HEK293 (cell line): ENCODE data around the gene SYNC.

Source experiments
- CTCF ChIA-PET: fragments of 350-600 bp; formaldehyde crosslinking; extraction: SDS; loops from one replicate; lab custom pipeline; 2021; ENCODE audit warnings: antibody characterized with exemption; lab: Yijun Ruan, JAX
- POLR2A ChIA-PET: fragments of 300-600 bp; formaldehyde crosslinking; extraction: SDS; loops from one replicate; lab custom pipeline; 2020; ENCODE audit warnings: antibody characterized with exemption, inconsistent platforms; lab: Yijun Ruan, JAX
- H3K27ac ChIP-seq: fragments of 200-500 bp; sonication (Bioruptor generic); 2 replicates; pipeline ENCODE4 v1.5.1; 2014; ENCODE audit warnings: low read depth, low read length, control low read depth, inconsistent platforms; ENCODE audit errors: extremely low read depth
- H3K36me3 ChIP-seq, 2 experiments: fragments of 200-500 bp in 1 of 2; sonication (Bioruptor generic) in 1 of 2; 1 replicate in 1 of 2; 2 replicates in 1 of 2; pipeline ENCODE4 v1.5.1; 2014 to 2017; ENCODE audit warnings: inconsistent platforms in 2 of 2, low read length in 2 of 2; ENCODE audit not compliant: control insufficient read depth in 2 of 2, insufficient read depth in 1 of 2
- H3K4me1 ChIP-seq: fragments of 200-500 bp; sonication (Bioruptor generic); 2 replicates; pipeline ENCODE4 v1.5.1; 2014; ENCODE audit warnings: mild to moderate bottlenecking, low read length, inconsistent platforms; ENCODE audit not compliant: control insufficient read depth, insufficient read depth
- H3K4me3 ChIP-seq: 2 replicates; pipeline ENCODE4 v1.5.1; 2011; ENCODE audit warnings: low read depth, mild to moderate bottlenecking, control low read depth, low read length, moderate library complexity
- H3K9me3 ChIP-seq: fragments of 200-500 bp; sonication (Bioruptor generic); 2 replicates; pipeline ENCODE4 v1.5.1; 2014; ENCODE audit warnings: low read depth, low read length, inconsistent platforms; ENCODE audit not compliant: control insufficient read depth, insufficient read depth
- EGR2 ChIP-seq: fragments of 450-650 bp; formaldehyde crosslinking; IDR thresholded peaks from 2 replicates; pipeline ENCODE4 v1.5.1; 2016; ENCODE audit warnings: low read depth, missing biosample characterization, missing genetic modification characterization
- HOXD13 ChIP-seq: sonication (generic); formaldehyde crosslinking; IDR thresholded peaks from 2 replicates; pipeline ENCODE4 v1.8.0; 2022; ENCODE audit warnings: missing genetic modification reagents, borderline replicate concordance
- IKZF3 ChIP-seq: fragments of 450-650 bp; IDR thresholded peaks from 2 replicates; pipeline ENCODE4 v1.5.0; 2018; ENCODE audit warnings: missing biosample characterization, mild to moderate bottlenecking, missing genetic modification characterization, moderate library complexity
- MZF1 ChIP-seq: fragments of 450-650 bp; formaldehyde crosslinking; IDR thresholded peaks from 2 replicates; pipeline ENCODE4 v1.5.1; 2017; ENCODE audit warnings: missing biosample characterization, missing genetic modification characterization, borderline replicate concordance
- OVOL3 ChIP-seq: fragments of 450-650 bp; formaldehyde crosslinking; IDR thresholded peaks from 2 replicates; pipeline ENCODE4 v1.5.1; 2016; ENCODE audit warnings: missing biosample characterization, missing genetic modification characterization
- SP2 ChIP-seq: fragments of 450-650 bp; formaldehyde crosslinking; IDR thresholded peaks from 2 replicates; pipeline ENCODE4 v1.5.1; 2016; ENCODE audit warnings: missing biosample characterization, missing genetic modification characterization
- TCF7L2 ChIP-seq: IDR thresholded peaks from 2 replicates; pipeline ENCODE4 v1.6.1; 2011; ENCODE audit warnings: low read depth, mild to moderate bottlenecking, inconsistent platforms, low read length, moderate library complexity, borderline replicate concordance
- TRIM28 ChIP-seq: IDR thresholded peaks from 2 replicates; pipeline ENCODE4 v1.6.1; 2011; ENCODE audit warnings: low read length, control low read depth, borderline replicate concordance
- ZFHX2 ChIP-seq: fragments of 450-650 bp; formaldehyde crosslinking; conservative IDR thresholded peaks from 2 replicates; pipeline ENCODE4 v1.5.1; 2016; ENCODE audit warnings: missing biosample characterization, missing genetic modification characterization
- ZFP69B ChIP-seq: fragments of 450-650 bp; formaldehyde crosslinking; IDR thresholded peaks from 2 replicates; pipeline ENCODE4 v1.5.1; 2016; ENCODE audit warnings: missing biosample characterization, missing genetic modification characterization
- ZNF155 ChIP-seq: fragments of 450-650 bp; formaldehyde crosslinking; IDR thresholded peaks from 2 replicates; pipeline ENCODE4 v1.5.1; 2016; ENCODE audit warnings: missing biosample characterization, missing genetic modification characterization
- ZNF157 ChIP-seq: fragments of 450-650 bp; formaldehyde crosslinking; IDR thresholded peaks from 2 replicates; pipeline ENCODE4 v1.5.1; 2016; ENCODE audit warnings: missing biosample characterization, missing genetic modification characterization
- ZNF211 ChIP-seq: fragments of 450-650 bp; formaldehyde crosslinking; IDR thresholded peaks from 2 replicates; pipeline ENCODE4 v1.5.1; 2016; ENCODE audit warnings: low read depth, missing biosample characterization, missing genetic modification characterization
- ZNF221 ChIP-seq: fragments of 450-650 bp; formaldehyde crosslinking; IDR thresholded peaks from 2 replicates; pipeline ENCODE4 v1.5.1; 2017; ENCODE audit warnings: missing biosample characterization, missing genetic modification characterization, borderline replicate concordance
- ZNF274 ChIP-seq, 2 experiments: fragments of 200-500 bp in 1 of 2; fragments of 450-650 bp in 1 of 2; sonication (Bioruptor generic) in 1 of 2; formaldehyde crosslinking in 1 of 2; IDR thresholded peaks; 2 replicates each; pipeline versions ENCODE4 v1.5.1 to v1.6.1; 2014 to 2016; ENCODE audit warnings: borderline replicate concordance in 1 of 2, inconsistent platforms in 1 of 2, low read length in 1 of 2, missing biosample characterization in 1 of 2, missing genetic modification characterization in 1 of 2
- ZNF350 ChIP-seq: fragments of 450-650 bp; formaldehyde crosslinking; IDR thresholded peaks from 2 replicates; pipeline ENCODE4 v1.5.0; 2017; ENCODE audit warnings: missing biosample characterization, mild to moderate bottlenecking, missing genetic modification characterization
- ZNF366 ChIP-seq: fragments of 450-650 bp; formaldehyde crosslinking; conservative IDR thresholded peaks from 2 replicates; pipeline ENCODE4 v1.5.1; 2016; ENCODE audit warnings: missing biosample characterization, missing genetic modification characterization
- ZNF391 ChIP-seq: fragments of 450-650 bp; formaldehyde crosslinking; IDR thresholded peaks from 2 replicates; pipeline ENCODE4 v1.5.1; 2016; ENCODE audit warnings: low read depth, missing biosample characterization, missing genetic modification characterization, borderline replicate concordance
- ZNF433 ChIP-seq: fragments of 450-650 bp; formaldehyde crosslinking; IDR thresholded peaks from 2 replicates; pipeline ENCODE4 v1.5.1; 2016; ENCODE audit warnings: missing biosample characterization, missing genetic modification characterization, low read depth
- ZNF558 ChIP-seq: fragments of 450-650 bp; formaldehyde crosslinking; IDR thresholded peaks from 2 replicates; pipeline ENCODE4 v1.5.1; 2016; ENCODE audit warnings: missing biosample characterization, missing genetic modification characterization
- ZNF596 ChIP-seq: fragments of 450-650 bp; IDR thresholded peaks from 2 replicates; pipeline ENCODE4 v1.5.0; 2018; ENCODE audit warnings: missing biosample characterization, mild to moderate bottlenecking, missing genetic modification characterization, moderate library complexity
- ZNF629 ChIP-seq: fragments of 450-650 bp; formaldehyde crosslinking; IDR thresholded peaks from 2 replicates; pipeline ENCODE4 v1.5.1; 2017; ENCODE audit warnings: missing biosample characterization, missing genetic modification characterization
- ZNF658 ChIP-seq: fragments of 450-650 bp; formaldehyde crosslinking; IDR thresholded peaks from 2 replicates; pipeline ENCODE4; 2016; ENCODE audit warnings: missing biosample characterization, missing genetic modification characterization
- ZNF677 ChIP-seq: fragments of 450-650 bp; IDR thresholded peaks from 2 replicates; pipeline ENCODE4 v1.5.0; 2018; ENCODE audit warnings: missing biosample characterization, mild to moderate bottlenecking, missing genetic modification characterization, moderate library complexity
- ZNF837 ChIP-seq: fragments of 450-650 bp; formaldehyde crosslinking; IDR thresholded peaks from 2 replicates; pipeline ENCODE4 v1.5.1; 2016; ENCODE audit warnings: missing biosample characterization, missing genetic modification characterization
- ZSCAN23 ChIP-seq: fragments of 450-650 bp; formaldehyde crosslinking; IDR thresholded peaks from 2 replicates; pipeline ENCODE4 v1.5.1; 2016; ENCODE audit warnings: missing biosample characterization, missing genetic modification characterization
- TF ChIP-seq, protein P1 (sequence below): fragments of 450-650 bp; formaldehyde crosslinking; IDR thresholded peaks from 2 replicates; pipeline ENCODE4 v1.5.1; 2016; ENCODE audit warnings: missing biosample characterization, missing genetic modification characterization
- TF ChIP-seq, protein P2 (sequence below): fragments of 450-650 bp; formaldehyde crosslinking; IDR thresholded peaks from 2 replicates; pipeline ENCODE4 v1.5.1; 2016; ENCODE audit warnings: missing biosample characterization, missing genetic modification characterization, borderline replicate concordance
- TF ChIP-seq, protein P3 (sequence below): fragments of 450-650 bp; formaldehyde crosslinking; IDR thresholded peaks from 2 replicates; pipeline ENCODE4 v1.5.1; 2016; ENCODE audit warnings: missing biosample characterization, missing genetic modification characterization
- TF ChIP-seq, protein P4 (sequence below): fragments of 450-650 bp; formaldehyde crosslinking; IDR thresholded peaks from 2 replicates; pipeline ENCODE4 v1.5.1; 2017; ENCODE audit warnings: missing biosample characterization, missing genetic modification characterization
- TF ChIP-seq, protein P5 (sequence below): fragments of 450-650 bp; formaldehyde crosslinking; IDR thresholded peaks from 2 replicates; pipeline ENCODE4 v1.5.1; 2017; ENCODE audit warnings: missing biosample characterization, missing genetic modification characterization

The SYNC gene

DNA sequence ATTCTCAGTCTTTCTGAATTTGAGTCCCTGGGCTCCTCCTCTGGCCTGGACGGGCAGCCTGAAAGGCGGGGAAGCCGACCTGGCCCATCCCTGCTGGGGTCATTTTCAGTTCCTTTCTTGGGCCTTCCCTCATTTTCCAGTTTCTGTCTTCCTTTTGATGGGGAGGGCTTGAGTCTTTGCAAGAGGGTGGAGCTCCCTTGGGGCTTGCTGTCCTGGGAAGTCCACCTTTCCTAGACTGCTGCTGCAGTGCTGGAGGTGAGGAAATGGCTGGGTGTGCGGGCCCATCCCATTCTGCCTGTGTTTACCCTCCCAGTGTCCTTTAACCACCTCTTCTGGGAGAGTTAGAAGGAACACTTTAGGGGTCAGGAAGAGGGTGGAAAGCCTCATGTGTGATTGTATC is 40.4 kb upstream of the SYNC start:
- Histone ChIP-seq H3K36me3 (peaks cover 0 to 13% of the 10 kb centered on the region in 2 experiments; a peak in 2 of 3 replicates), H3K4me3 (peak overlapping the region; percentile 69), H3K27ac (no peak overlapping the region), H3K9me3 (no peaks in the 10 kb centered on the region), H3K4me1 (no peaks in the 10 kb centered on the region; the same call in 1 of the 2 replicates)
- POLR2A ChIA-PET: interaction anchor here (1.8 kb wide), 1 partner anchor 30 kb away, joined by 9 read pairs; no protein-coding TSS in a partner anchor
- CTCF ChIA-PET: interaction anchor here (0.6 to 1.3 kb wide), 7 partner anchors 9 to 55 kb away, joined by 3 to 6 read pairs (median 3); no protein-coding TSS in a partner anchor
- TF ChIP-seq, protein P1, sequence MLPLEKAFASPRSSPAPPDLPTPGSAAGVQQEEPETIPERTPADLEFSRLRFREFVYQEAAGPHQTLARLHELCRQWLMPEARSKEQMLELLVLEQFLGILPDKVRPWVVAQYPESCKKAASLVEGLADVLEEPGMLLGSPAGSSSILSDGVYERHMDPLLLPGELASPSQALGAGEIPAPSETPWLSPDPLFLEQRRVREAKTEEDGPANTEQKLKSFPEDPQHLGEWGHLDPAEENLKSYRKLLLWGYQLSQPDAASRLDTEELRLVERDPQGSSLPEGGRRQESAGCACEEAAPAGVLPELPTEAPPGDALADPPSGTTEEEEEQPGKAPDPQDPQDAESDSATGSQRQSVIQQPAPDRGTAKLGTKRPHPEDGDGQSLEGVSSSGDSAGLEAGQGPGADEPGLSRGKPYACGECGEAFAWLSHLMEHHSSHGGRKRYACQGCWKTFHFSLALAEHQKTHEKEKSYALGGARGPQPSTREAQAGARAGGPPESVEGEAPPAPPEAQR (tag by site-specific recombination): no peak
- peak; percentile 63; the same call in 1 of the 2 replicates for TF ChIP-seq IKZF3 (tag by site-specific recombination)
- TF ChIP-seq OVOL3: no peak
- 0 out of 2 replicates have a peak, but pooled peaks have one; percentile 10 for TF ChIP-seq ZNF366 (tag by site-specific recombination)
- no peak for TF ChIP-seq ZNF433 (tag by site-specific recombination)
- TF ChIP-seq ZNF837: no peak
- no peak for TF ChIP-seq ZSCAN23 (tag by site-specific recombination)
- no peak for TF ChIP-seq ZNF274 (IDR thresholded peaks at IDR 0.05; ENCODE audit: low read length)
- TF ChIP-seq ZNF274 (tag by site-specific recombination; IDR thresholded peaks at IDR 0.05; ENCODE audit: borderline replicate concordance): no peak
- TF ChIP-seq, protein P2, sequence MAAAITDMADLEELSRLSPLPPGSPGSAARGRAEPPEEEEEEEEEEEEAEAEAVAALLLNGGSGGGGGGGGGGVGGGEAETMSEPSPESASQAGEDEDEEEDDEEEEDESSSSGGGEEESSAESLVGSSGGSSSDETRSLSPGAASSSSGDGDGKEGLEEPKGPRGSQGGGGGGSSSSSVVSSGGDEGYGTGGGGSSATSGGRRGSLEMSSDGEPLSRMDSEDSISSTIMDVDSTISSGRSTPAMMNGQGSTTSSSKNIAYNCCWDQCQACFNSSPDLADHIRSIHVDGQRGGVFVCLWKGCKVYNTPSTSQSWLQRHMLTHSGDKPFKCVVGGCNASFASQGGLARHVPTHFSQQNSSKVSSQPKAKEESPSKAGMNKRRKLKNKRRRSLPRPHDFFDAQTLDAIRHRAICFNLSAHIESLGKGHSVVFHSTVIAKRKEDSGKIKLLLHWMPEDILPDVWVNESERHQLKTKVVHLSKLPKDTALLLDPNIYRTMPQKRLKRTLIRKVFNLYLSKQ (tag by site-specific recombination): no peak
- TF ChIP-seq, protein P3, sequence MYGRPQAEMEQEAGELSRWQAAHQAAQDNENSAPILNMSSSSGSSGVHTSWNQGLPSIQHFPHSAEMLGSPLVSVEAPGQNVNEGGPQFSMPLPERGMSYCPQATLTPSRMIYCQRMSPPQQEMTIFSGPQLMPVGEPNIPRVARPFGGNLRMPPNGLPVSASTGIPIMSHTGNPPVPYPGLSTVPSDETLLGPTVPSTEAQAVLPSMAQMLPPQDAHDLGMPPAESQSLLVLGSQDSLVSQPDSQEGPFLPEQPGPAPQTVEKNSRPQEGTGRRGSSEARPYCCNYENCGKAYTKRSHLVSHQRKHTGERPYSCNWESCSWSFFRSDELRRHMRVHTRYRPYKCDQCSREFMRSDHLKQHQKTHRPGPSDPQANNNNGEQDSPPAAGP: 0 out of 2 replicates have a peak, but pooled peaks have one; percentile 35
- TF ChIP-seq ZNF596: no peak
- TF ChIP-seq ZNF155 (tag by site-specific recombination): no peak
- TF ChIP-seq TCF7L2: no peak
- TF ChIP-seq ZNF221 (tag by site-specific recombination): no peak
- TF ChIP-seq MZF1 (tag by site-specific recombination): no peak
- TF ChIP-seq ZNF558 (tag by site-specific recombination): no peak
- no peak for TF ChIP-seq HOXD13
- no peak for TF ChIP-seq ZNF658 (tag by site-specific recombination)
- TF ChIP-seq, protein P4, sequence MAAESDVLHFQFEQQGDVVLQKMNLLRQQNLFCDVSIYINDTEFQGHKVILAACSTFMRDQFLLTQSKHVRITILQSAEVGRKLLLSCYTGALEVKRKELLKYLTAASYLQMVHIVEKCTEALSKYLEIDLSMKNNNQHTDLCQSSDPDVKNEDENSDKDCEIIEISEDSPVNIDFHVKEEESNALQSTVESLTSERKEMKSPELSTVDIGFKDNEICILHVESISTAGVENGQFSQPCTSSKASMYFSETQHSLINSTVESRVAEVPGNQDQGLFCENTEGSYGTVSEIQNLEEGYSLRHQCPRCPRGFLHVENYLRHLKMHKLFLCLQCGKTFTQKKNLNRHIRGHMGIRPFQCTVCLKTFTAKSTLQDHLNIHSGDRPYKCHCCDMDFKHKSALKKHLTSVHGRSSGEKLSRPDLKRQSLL (tag by site-specific recombination): no peak
- TF ChIP-seq ZNF629 (tag by site-specific recombination): no peak
- peak; percentile 55; the same call in 1 of the 2 replicates for TF ChIP-seq ZFP69B (tag by site-specific recombination)
- peak; percentile 53 for TF ChIP-seq SP2 (tag by site-specific recombination)
- TF ChIP-seq ZNF350 (tag by site-specific recombination): no peak
- no peak for TF ChIP-seq EGR2 (tag by site-specific recombination)
- no peak for TF ChIP-seq ZNF157
- no peak for TF ChIP-seq ZNF391 (tag by site-specific recombination)
- no peak for TF ChIP-seq ZFHX2
- no peak for TF ChIP-seq ZNF677 (tag by site-specific recombination)
- TF ChIP-seq ZNF211: no peak
- TF ChIP-seq, protein P5, sequence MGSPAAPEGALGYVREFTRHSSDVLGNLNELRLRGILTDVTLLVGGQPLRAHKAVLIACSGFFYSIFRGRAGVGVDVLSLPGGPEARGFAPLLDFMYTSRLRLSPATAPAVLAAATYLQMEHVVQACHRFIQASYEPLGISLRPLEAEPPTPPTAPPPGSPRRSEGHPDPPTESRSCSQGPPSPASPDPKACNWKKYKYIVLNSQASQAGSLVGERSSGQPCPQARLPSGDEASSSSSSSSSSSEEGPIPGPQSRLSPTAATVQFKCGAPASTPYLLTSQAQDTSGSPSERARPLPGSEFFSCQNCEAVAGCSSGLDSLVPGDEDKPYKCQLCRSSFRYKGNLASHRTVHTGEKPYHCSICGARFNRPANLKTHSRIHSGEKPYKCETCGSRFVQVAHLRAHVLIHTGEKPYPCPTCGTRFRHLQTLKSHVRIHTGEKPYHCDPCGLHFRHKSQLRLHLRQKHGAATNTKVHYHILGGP (tag by site-specific recombination): no peak
- no peak for TF ChIP-seq TRIM28
